ENCODE data around the gene MLLT3. TPM values are rescaled to one million over a fixed set of nuclear protein-coding genes. Genes with fewer than 3 reads are reported as not detected.

The MLLT3 gene
- total RNA-seq, 1 donor, result 17.4 TPM

DNA sequence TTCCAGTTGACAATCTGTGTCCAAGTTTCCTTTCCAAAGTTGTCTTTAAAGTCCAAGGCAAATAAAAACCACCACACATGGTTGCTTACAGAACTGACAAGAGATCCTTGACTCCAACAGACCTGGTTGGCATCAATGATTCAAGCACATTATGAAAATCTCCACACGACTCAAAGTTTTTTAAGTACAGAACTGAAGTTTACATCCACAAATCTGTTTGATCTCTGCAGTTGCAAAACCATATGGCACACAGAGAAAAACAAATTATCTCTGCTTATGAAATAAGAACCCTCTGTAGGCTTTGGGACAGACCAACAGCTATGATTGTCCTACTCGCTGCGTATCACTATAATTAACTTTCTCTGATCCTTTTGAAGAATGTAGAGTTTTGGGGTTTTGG lies 60.8 kb downstream of the MLLT3 start:
- no peak for DNase-seq (ENCODE audit: insufficient read length, low spot score, missing footprints)

GRCh38 chr9:20559231-20559890 lies 62.9 kb downstream of the MLLT3 start:
- Histone ChIP-seq H3K4me2 (ENCODE audit: insufficient read depth, low read length) (peak overlapping the region; percentile 64), H3K9me3 (ENCODE audit: low read depth, low read length) (no peaks in the 10 kb centered on the region), H3K79me2 (ENCODE audit: insufficient read depth, low read length) (peaks cover 4% of the 10 kb centered on the region), H3K27ac (ENCODE audit: low read depth, low read length) (peak overlapping the region; percentile 58), H3K27me3 (ENCODE audit: insufficient read depth, low read length) (no peaks in the 10 kb centered on the region), H4K20me1 (ENCODE audit: insufficient read depth, low read length) (no peaks in the 10 kb centered on the region), H3K4me1 (ENCODE audit: insufficient read depth, low read length) (peaks cover 17% of the 10 kb centered on the region), H3K4me3 (ENCODE audit: insufficient read depth, low read length) (no peak overlapping the region), H2AFZ (ENCODE audit: low read length) (no peak overlapping the region), H3K36me3 (ENCODE audit: insufficient read depth, low read length) (no peaks in the 10 kb centered on the region)
- TF ChIP-seq, protein P1, sequence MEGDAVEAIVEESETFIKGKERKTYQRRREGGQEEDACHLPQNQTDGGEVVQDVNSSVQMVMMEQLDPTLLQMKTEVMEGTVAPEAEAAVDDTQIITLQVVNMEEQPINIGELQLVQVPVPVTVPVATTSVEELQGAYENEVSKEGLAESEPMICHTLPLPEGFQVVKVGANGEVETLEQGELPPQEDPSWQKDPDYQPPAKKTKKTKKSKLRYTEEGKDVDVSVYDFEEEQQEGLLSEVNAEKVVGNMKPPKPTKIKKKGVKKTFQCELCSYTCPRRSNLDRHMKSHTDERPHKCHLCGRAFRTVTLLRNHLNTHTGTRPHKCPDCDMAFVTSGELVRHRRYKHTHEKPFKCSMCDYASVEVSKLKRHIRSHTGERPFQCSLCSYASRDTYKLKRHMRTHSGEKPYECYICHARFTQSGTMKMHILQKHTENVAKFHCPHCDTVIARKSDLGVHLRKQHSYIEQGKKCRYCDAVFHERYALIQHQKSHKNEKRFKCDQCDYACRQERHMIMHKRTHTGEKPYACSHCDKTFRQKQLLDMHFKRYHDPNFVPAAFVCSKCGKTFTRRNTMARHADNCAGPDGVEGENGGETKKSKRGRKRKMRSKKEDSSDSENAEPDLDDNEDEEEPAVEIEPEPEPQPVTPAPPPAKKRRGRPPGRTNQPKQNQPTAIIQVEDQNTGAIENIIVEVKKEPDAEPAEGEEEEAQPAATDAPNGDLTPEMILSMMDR (IDR thresholded peaks at IDR 0.05; ENCODE audit: extremely low read depth, low read depth, low read length), result no peak
- no peak for DNase-seq (ENCODE audit: insufficient read length, low spot score, missing footprints)

More for the DNA sequence above, 60.8 kb downstream of the MLLT3 start:
- Histone ChIP-seq H2AFZ (ENCODE audit: low read length) (no peak overlapping the region), H3K27ac (ENCODE audit: low read depth, low read length) (no peak overlapping the region), H3K27me3 (ENCODE audit: insufficient read depth, low read length) (no peaks in the 10 kb centered on the region), H3K4me1 (ENCODE audit: insufficient read depth, low read length) (peaks cover 17% of the 10 kb centered on the region), H3K4me2 (ENCODE audit: insufficient read depth, low read length) (no peak overlapping the region), H3K9me3 (ENCODE audit: low read depth, low read length) (no peaks in the 10 kb centered on the region), H4K20me1 (ENCODE audit: insufficient read depth, low read length) (no peaks in the 10 kb centered on the region), H3K36me3 (ENCODE audit: insufficient read depth, low read length) (no peaks in the 10 kb centered on the region), H3K79me2 (ENCODE audit: insufficient read depth, low read length) (peaks cover 4% of the 10 kb centered on the region), H3K4me3 (ENCODE audit: insufficient read depth, low read length) (no peak overlapping the region)
- TF ChIP-seq, protein P1 (IDR thresholded peaks at IDR 0.05; ENCODE audit: extremely low read depth, low read depth, low read length), result no peak

- Histone ChIP-seq H3K4me2 (ENCODE audit: insufficient read depth, low read length) (peak overlapping the region; percentile 64), H3K4me3 (ENCODE audit: insufficient read depth, low read length) (no peak overlapping the region)
Observed at GRCh38 chr9:20558566-20559016, 63.7 kb downstream of the MLLT3 start.

More at GRCh38 chr9:20558566-20559016, 63.7 kb downstream of the MLLT3 start:
- H2AFZ ChIP-seq (ENCODE audit: low read length), result no peak overlapping the region
- TF ChIP-seq, protein P1 (IDR thresholded peaks at IDR 0.05; ENCODE audit: extremely low read depth, low read depth, low read length), result no peak
- H3K27ac ChIP-seq (ENCODE audit: low read depth, low read length), result peak overlapping the region; percentile 58
- no peaks in the 10 kb centered on the region for H3K9me3 ChIP-seq (ENCODE audit: low read depth, low read length)
- H3K27me3 ChIP-seq (ENCODE audit: insufficient read depth, low read length), result no peaks in the 10 kb centered on the region
- peak; percentile 18 for DNase-seq (ENCODE audit: insufficient read length, low spot score, missing footprints)
- H3K36me3 ChIP-seq (ENCODE audit: insufficient read depth, low read length), result no peaks in the 10 kb centered on the region
- no peaks in the 10 kb centered on the region for H4K20me1 ChIP-seq (ENCODE audit: insufficient read depth, low read length)
- peaks cover 17% of the 10 kb centered on the region for H3K4me1 ChIP-seq (ENCODE audit: insufficient read depth, low read length)
- H3K79me2 ChIP-seq (ENCODE audit: insufficient read depth, low read length), result peaks cover 4% of the 10 kb centered on the region

Measured in osteoblast (primary cell).